Spleen (tissue), 7 donors: ENCODE results near the gene SLIT1.

Experiments used
- POLR2A ChIP-seq, 3 donors: fragments of 450-650 bp; IDR thresholded peaks; one replicate each; pipeline ENCODE4 v1.5.1; 2017; ENCODE audit warnings: antibody characterized with exemption in 3 of 3, mild to moderate bottlenecking in 1 of 3
- POLR2AphosphoS5 ChIP-seq, 3 donors: sonication (generic); formaldehyde crosslinking; IDR thresholded peaks; one replicate each; pipeline ENCODE4 v1.5.1; 2017; ENCODE audit warnings: antibody characterized with exemption in 3 of 3
- TF ChIP-seq, protein P1 (sequence below), 11 experiments: fragments of 200-600 bp in 7 of 11; fragments of 450-650 bp in 4 of 11; sonication (generic) in 4 of 11; IDR thresholded peaks in 8 of 11; conservative IDR thresholded peaks in 3 of 11; 1 replicate in 7 of 11; 2 replicates in 4 of 11; pipeline versions ENCODE4 v1.4.0 to v1.8.0; 2016 to 2021; ENCODE audit warnings: antibody characterized with exemption in 11 of 11, inconsistent platforms in 4 of 11, mild to moderate bottlenecking in 1 of 11
- donor health status: DM: no; HTN: no; CAD: no; lungs with moderate emphysema.
- donor health status: DM: no; HTN: no; CAD: no.
- donor health status: DM: no; HTN: no; CAD: no.

- TF ChIP-seq, protein P1, sequence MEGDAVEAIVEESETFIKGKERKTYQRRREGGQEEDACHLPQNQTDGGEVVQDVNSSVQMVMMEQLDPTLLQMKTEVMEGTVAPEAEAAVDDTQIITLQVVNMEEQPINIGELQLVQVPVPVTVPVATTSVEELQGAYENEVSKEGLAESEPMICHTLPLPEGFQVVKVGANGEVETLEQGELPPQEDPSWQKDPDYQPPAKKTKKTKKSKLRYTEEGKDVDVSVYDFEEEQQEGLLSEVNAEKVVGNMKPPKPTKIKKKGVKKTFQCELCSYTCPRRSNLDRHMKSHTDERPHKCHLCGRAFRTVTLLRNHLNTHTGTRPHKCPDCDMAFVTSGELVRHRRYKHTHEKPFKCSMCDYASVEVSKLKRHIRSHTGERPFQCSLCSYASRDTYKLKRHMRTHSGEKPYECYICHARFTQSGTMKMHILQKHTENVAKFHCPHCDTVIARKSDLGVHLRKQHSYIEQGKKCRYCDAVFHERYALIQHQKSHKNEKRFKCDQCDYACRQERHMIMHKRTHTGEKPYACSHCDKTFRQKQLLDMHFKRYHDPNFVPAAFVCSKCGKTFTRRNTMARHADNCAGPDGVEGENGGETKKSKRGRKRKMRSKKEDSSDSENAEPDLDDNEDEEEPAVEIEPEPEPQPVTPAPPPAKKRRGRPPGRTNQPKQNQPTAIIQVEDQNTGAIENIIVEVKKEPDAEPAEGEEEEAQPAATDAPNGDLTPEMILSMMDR (IDR thresholded peaks at IDR 0.05 in 8 of 11, conservative IDR thresholded peaks at IDR 0.05 in 3 of 11): no peak
- TF ChIP-seq POLR2A (IDR thresholded peaks at IDR 0.05) (no peak), POLR2AphosphoS5 (IDR thresholded peaks at IDR 0.05) (no peak)
Observed at GRCh38 chr10:97019213-97019844, 166.4 kb downstream of the SLIT1 start.
